ENCODE results near the gene MAB21L2.

GRCh38 chr4:150591904-150592303 lies 10.0 kb downstream of the MAB21L2 start:
- TF ChIP-seq EGR1 (IDR thresholded peaks at IDR 0.05; ENCODE audit: low read depth) (no peak), POLR2A (IDR thresholded peaks at IDR 0.05; ENCODE audit: borderline replicate concordance, extremely low read depth, insufficient read depth, insufficient read length) (no peak), CEBPB (IDR thresholded peaks at IDR 0.05; ENCODE audit: low read depth) (no peak), CTCF (IDR thresholded peaks at IDR 0.05 in 2 of 3, conservative IDR thresholded peaks at IDR 0.05 in 1 of 3; ENCODE audit: borderline replicate concordance in 1 of 3, insufficient read depth in 1 of 3, low read depth in 2 of 3, low read length in 2 of 3) (no peak), YY1 (IDR thresholded peaks at IDR 0.05; ENCODE audit: extremely low read depth, insufficient replicate concordance, low read depth, low read length) (no peak), EZH2 (IDR thresholded peaks at IDR 0.05) (no peak), SIN3A (IDR thresholded peaks at IDR 0.05; ENCODE audit: low read depth) (no peak), ZBTB33 (IDR thresholded peaks at IDR 0.05; ENCODE audit: extremely low read depth, insufficient replicate concordance, low read length) (no peak)
